Trophoblast cell (in vitro differentiated cells and primary cell): ENCODE measurements around the gene NHSL2.

ENCODE experiments used
- DNase-seq, 2 donors: peaks; one replicate each; pipeline ENCODE4 v3.0.0-alpha.2; 2016
- H2AFZ ChIP-seq: 2 replicates; pipeline ENCODE4 v1.6.1; 2013; ENCODE audit warnings: low read length, moderate library complexity, mild to moderate bottlenecking; ENCODE audit not compliant: insufficient read depth, poor library complexity
- H2AK5ac ChIP-seq: 2 replicates; pipeline ENCODE4 v1.6.1; 2013; ENCODE audit warnings: mild to moderate bottlenecking, low read length
- H2BK120ac ChIP-seq: 2 replicates; pipeline ENCODE4 v1.6.1; 2013; ENCODE audit warnings: low read length, mild to moderate bottlenecking, moderate library complexity; ENCODE audit not compliant: insufficient read depth, poor library complexity
- H2BK12ac ChIP-seq: 2 replicates; pipeline ENCODE4 v1.6.1; 2013; ENCODE audit warnings: mild to moderate bottlenecking, low read length, moderate library complexity
- H2BK5ac ChIP-seq: 2 replicates; pipeline ENCODE4 v1.6.1; 2013; ENCODE audit warnings: low read length, low read depth, moderate library complexity, mild to moderate bottlenecking; ENCODE audit not compliant: poor library complexity
- H3K14ac ChIP-seq: 2 replicates; pipeline ENCODE4 v1.6.1; 2013; ENCODE audit warnings: mild to moderate bottlenecking, low read length
- H3K18ac ChIP-seq: 2 replicates; pipeline ENCODE4 v1.6.1; 2013; ENCODE audit warnings: mild to moderate bottlenecking, low read length
- H3K23ac ChIP-seq: 2 replicates; pipeline ENCODE4 v1.6.1; 2013; ENCODE audit warnings: low read length
- H3K27ac ChIP-seq: 2 replicates; pipeline ENCODE4 v1.5.1; 2013; ENCODE audit warnings: low read depth, mild to moderate bottlenecking, inconsistent platforms, low read length, moderate library complexity
- H3K27me3 ChIP-seq: 2 replicates; pipeline ENCODE4 v1.6.1; 2013; ENCODE audit warnings: inconsistent platforms, mild to moderate bottlenecking, low read length, moderate library complexity; ENCODE audit not compliant: insufficient read depth
- H3K36me3 ChIP-seq, 2 experiments: 1 replicate in 1 of 2; 2 replicates in 1 of 2; pipeline ENCODE4 v1.6.1; 2013; ENCODE audit warnings: low read length in 2 of 2, mild to moderate bottlenecking in 2 of 2, moderate library complexity in 1 of 2; ENCODE audit not compliant: insufficient read depth in 2 of 2, control insufficient read depth in 1 of 2
- H3K4ac ChIP-seq: 2 replicates; pipeline ENCODE4 v1.6.1; 2013; ENCODE audit warnings: low read depth, mild to moderate bottlenecking, low read length, moderate library complexity
- H3K4me1 ChIP-seq, 2 experiments: 1 replicate in 1 of 2; 2 replicates in 1 of 2; pipeline ENCODE4 v1.6.1; 2013; ENCODE audit warnings: low read length in 2 of 2, mild to moderate bottlenecking in 2 of 2, moderate library complexity in 1 of 2; ENCODE audit not compliant: insufficient read depth in 2 of 2, control insufficient read depth in 1 of 2
- H3K4me2 ChIP-seq: 2 replicates; pipeline ENCODE4 v1.6.1; 2013; ENCODE audit warnings: inconsistent platforms, mild to moderate bottlenecking, low read length, moderate library complexity
- H3K4me3 ChIP-seq: 2 replicates; pipeline ENCODE4 v1.5.1; 2013; ENCODE audit warnings: mild to moderate bottlenecking, low read depth, low read length, inconsistent platforms
- H3K79me1 ChIP-seq: one replicate; pipeline ENCODE4 v1.6.1; 2013; ENCODE audit warnings: low read length
- H3K79me2 ChIP-seq: 2 replicates; pipeline ENCODE4 v1.6.1; 2013; ENCODE audit warnings: low read length, mild to moderate bottlenecking; ENCODE audit not compliant: control insufficient read depth, insufficient read depth, poor library complexity
- H3K9ac ChIP-seq: 2 replicates; pipeline ENCODE4 v1.6.1; 2013; ENCODE audit warnings: mild to moderate bottlenecking, low read length
- H3K9me3 ChIP-seq: 2 replicates; pipeline ENCODE4 v1.6.1; 2013; ENCODE audit warnings: low read depth, mild to moderate bottlenecking, control low read depth, inconsistent platforms, low read length; ENCODE audit not compliant: insufficient read depth
- H4K12ac ChIP-seq: 2 replicates; pipeline ENCODE4 v1.6.1; 2013; ENCODE audit warnings: low read depth, mild to moderate bottlenecking, low read length, moderate library complexity
- H4K8ac ChIP-seq: 2 replicates; pipeline ENCODE4 v1.6.1; 2013; ENCODE audit warnings: low read depth, mild to moderate bottlenecking, low read length, moderate library complexity
- H4K91ac ChIP-seq: one replicate; pipeline ENCODE4 v1.6.1; 2013; ENCODE audit warnings: low read depth, mild to moderate bottlenecking, low read length, moderate library complexity
- WGBS: extraction: QIAGEN DNeasy Blood & Tissue Kit; methylation state at CpG from one replicate; pipeline ENCODE4 v1.1.7; 2013; ENCODE audit warnings: missing lambda C conversion rate; ENCODE audit not compliant: insufficient read length, insufficient coverage; ENCODE audit errors: extremely low coverage; 5-methylcytosine and 5-hydroxymethylcytosine counted together

NHSL2 gene

DNA sequence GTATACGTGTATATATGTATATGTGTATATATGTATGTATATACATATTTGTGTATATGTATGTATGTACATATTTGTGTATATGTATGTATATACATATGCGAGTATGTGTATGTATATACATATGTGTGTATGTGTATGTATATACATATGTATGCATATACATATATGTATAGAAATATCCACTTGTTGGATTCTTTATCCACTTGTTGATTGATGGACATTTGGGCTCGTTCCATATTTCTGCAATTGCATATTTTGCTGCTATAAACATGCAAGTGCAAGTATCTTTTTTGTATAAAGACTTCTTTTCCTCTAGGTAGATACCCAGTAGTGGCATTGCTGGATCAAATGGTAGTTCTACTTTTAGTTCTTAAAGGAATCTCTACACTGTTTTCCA, 25.5 kb upstream of the NHSL2 start:
- H3K27ac ChIP-seq = no peak overlapping the region
- no peaks in the 10 kb centered on the region for H3K9me3 ChIP-seq
- WGBS = no CpG with 5 or more reads among the region's 3 CpGs

GRCh38 chrX:71895607-71896006, 15.0 kb upstream of the NHSL2 start:
- Histone ChIP-seq H3K4me2 (no peak overlapping the region), H2BK12ac (no peak overlapping the region), H4K12ac (no peak overlapping the region), H2AK5ac (no peak overlapping the region), H3K9ac (no peak overlapping the region), H2BK120ac (no peak overlapping the region), H3K27ac (no peak overlapping the region), H3K4ac (no peak overlapping the region), H3K23ac (no peak overlapping the region), H2BK5ac (no peak overlapping the region), H3K4me1 (no peaks in the 10 kb centered on the region), H3K14ac (no peak overlapping the region), H3K36me3 (no peaks in the 10 kb centered on the region), H3K18ac (no peak overlapping the region), H3K79me1 (no peaks in the 10 kb centered on the region), H3K9me3 (no peaks in the 10 kb centered on the region), H3K27me3 (no peaks in the 10 kb centered on the region), H3K4me3 (no peak overlapping the region), H4K91ac (no peak overlapping the region), H2AFZ (no peak overlapping the region), H4K8ac (no peak overlapping the region), H3K79me2 (no peaks in the 10 kb centered on the region)
- no peak for DNase-seq

More for the DNA sequence above, 25.5 kb upstream of the NHSL2 start:
- Histone ChIP-seq H2AFZ (no peak overlapping the region), H3K4me2 (no peak overlapping the region), H3K14ac (no peak overlapping the region), H3K4ac (no peak overlapping the region), H4K8ac (no peak overlapping the region), H2AK5ac (no peak overlapping the region), H3K79me1 (no peaks in the 10 kb centered on the region), H4K91ac (no peak overlapping the region), H2BK12ac (no peak overlapping the region), H2BK5ac (no peak overlapping the region), H3K4me1 (no peaks in the 10 kb centered on the region), H3K18ac (no peak overlapping the region), H4K12ac (no peak overlapping the region), H3K36me3 (no peaks in the 10 kb centered on the region), H3K79me2 (no peaks in the 10 kb centered on the region), H3K9ac (no peak overlapping the region), H2BK120ac (no peak overlapping the region), H3K27me3 (no peaks in the 10 kb centered on the region), H3K4me3 (no peak overlapping the region), H3K23ac (no peak overlapping the region)
- no peak for DNase-seq

- no peak overlapping the region for H3K4me2 ChIP-seq
- no CpG with 5 or more reads among the region's 5 CpGs for WGBS
- H3K36me3 ChIP-seq = no peaks in the 10 kb centered on the region
- H3K9me3 ChIP-seq = no peaks in the 10 kb centered on the region
- no peak overlapping the region for H3K14ac ChIP-seq
- peaks cover 4% of the 10 kb centered on the region for H3K79me1 ChIP-seq
- H3K4ac ChIP-seq = no peak overlapping the region
- H4K12ac ChIP-seq = no peak overlapping the region
- H3K23ac ChIP-seq = no peak overlapping the region
- H2BK5ac ChIP-seq = no peak overlapping the region
- no peak overlapping the region for H3K18ac ChIP-seq
- no peak overlapping the region for H2BK120ac ChIP-seq
- H3K9ac ChIP-seq = no peak overlapping the region
- no peak for DNase-seq
- H3K27me3 ChIP-seq = no peaks in the 10 kb centered on the region
- no peak overlapping the region for H2AK5ac ChIP-seq
- no peak overlapping the region for H4K91ac ChIP-seq
- H3K27ac ChIP-seq = no peak overlapping the region
- peaks cover 4 to 16% of the 10 kb centered on the region in 2 experiments for H3K4me1 ChIP-seq
- peaks cover 4% of the 10 kb centered on the region for H3K79me2 ChIP-seq
- H2BK12ac ChIP-seq = no peak overlapping the region
- H2AFZ ChIP-seq = no peak overlapping the region
- no peak overlapping the region for H4K8ac ChIP-seq
- H3K4me3 ChIP-seq = no peak overlapping the region
Observed at GRCh38 chrX:71906144-71906543, 4.5 kb upstream of the NHSL2 start.

- Histone ChIP-seq H3K14ac (no peak overlapping the region), H3K4me3 (no peak overlapping the region), H3K27me3 (no peaks in the 10 kb centered on the region), H4K12ac (no peak overlapping the region), H4K91ac (no peak overlapping the region), H3K79me1 (peaks cover 12% of the 10 kb centered on the region), H4K8ac (peak overlapping the region; percentile 28), H2BK5ac (no peak overlapping the region), H2AK5ac (no peak overlapping the region), H2BK12ac (peak overlapping the region; percentile 40), H3K79me2 (peaks cover 5% of the 10 kb centered on the region), H3K18ac (no peak overlapping the region), H2BK120ac (peak overlapping the region; percentile 66), H3K36me3 (no peaks in the 10 kb centered on the region), H3K4me2 (peak overlapping the region; percentile 23), H3K27ac (peak overlapping the region; percentile 51), H3K23ac (no peak overlapping the region), H3K4ac (no peak overlapping the region), H2AFZ (no peak overlapping the region), H3K9ac (no peak overlapping the region), H3K9me3 (no peaks in the 10 kb centered on the region), H3K4me1 (peaks cover 4 to 20% of the 10 kb centered on the region in 2 experiments)
- WGBS = no CpG with 5 or more reads among the region's 3 CpGs
- no peak for DNase-seq
Observed at GRCh38 chrX:71908387-71908786, 2.3 kb upstream of the NHSL2 start.
